Neuronal stem cell (in vitro differentiated cells): ENCODE data around the gene MEF2B.

ENCODE experiments used
- DNase-seq: peaks from one replicate; pipeline ENCODE4 v3.0.0-alpha.2; 2013; ENCODE audit warnings: low spot score
- H2AFZ ChIP-seq: one replicate; pipeline ENCODE4 v1.6.1; 2013; ENCODE audit warnings: mild to moderate bottlenecking, low read length, inconsistent platforms
- H2AK5ac ChIP-seq: 2 replicates; pipeline ENCODE4 v1.6.1; 2013; ENCODE audit warnings: low read depth, mild to moderate bottlenecking, inconsistent platforms, low read length, moderate library complexity, mixed read lengths
- H2BK120ac ChIP-seq: 2 replicates; pipeline ENCODE4 v1.6.1; 2013; ENCODE audit warnings: low read depth, mild to moderate bottlenecking, inconsistent platforms, low read length, moderate library complexity, mixed read lengths
- H2BK12ac ChIP-seq: one replicate; pipeline ENCODE4 v1.6.1; 2013; ENCODE audit warnings: low read length, inconsistent platforms
- H2BK15ac ChIP-seq: 2 replicates; pipeline ENCODE4 v1.6.1; 2013; ENCODE audit warnings: mild to moderate bottlenecking, low read length, inconsistent platforms, mixed read lengths
- H2BK5ac ChIP-seq: one replicate; pipeline ENCODE4 v1.6.1; 2013; ENCODE audit warnings: inconsistent platforms, mild to moderate bottlenecking, low read length, moderate library complexity
- H3K14ac ChIP-seq: one replicate; pipeline ENCODE4 v1.6.1; 2013; ENCODE audit warnings: low read length, inconsistent platforms
- H3K18ac ChIP-seq: 2 replicates; pipeline ENCODE4 v1.6.1; 2013; ENCODE audit warnings: low read length, inconsistent platforms
- H3K23ac ChIP-seq: 2 replicates; pipeline ENCODE4 v1.6.1; 2013; ENCODE audit warnings: low read depth, mild to moderate bottlenecking, mixed read lengths, low read length, inconsistent platforms; ENCODE audit not compliant: poor library complexity
- H3K27ac ChIP-seq: replicated peaks from 3 replicates; pipeline ENCODE4 v1.5.1; 2013; ENCODE audit warnings: low read length, inconsistent platforms
- H3K27me3 ChIP-seq, 3 experiments: 2 replicates each; pipeline ENCODE4 v1.6.1; 2013; ENCODE audit warnings: low read length in 3 of 3, mild to moderate bottlenecking in 2 of 3, inconsistent platforms in 1 of 3, low read depth in 1 of 3, mixed read lengths in 1 of 3, moderate library complexity in 1 of 3; ENCODE audit not compliant: control insufficient read depth in 3 of 3, insufficient read depth in 3 of 3
- H3K36me3 ChIP-seq, 2 donors: replicated peaks in 1 of 2; 2 replicates each; pipeline ENCODE4 v1.6.1; 2013; ENCODE audit warnings: low read length in 2 of 2; ENCODE audit not compliant: control insufficient read depth in 2 of 2, insufficient read depth in 2 of 2
- H3K4ac ChIP-seq: 2 replicates; pipeline ENCODE4 v1.6.1; 2013; ENCODE audit warnings: inconsistent platforms, mild to moderate bottlenecking, low read length, moderate library complexity
- H3K4me1 ChIP-seq, 2 donors: 1 replicate in 1 of 2; 2 replicates in 1 of 2; pipeline ENCODE4 v1.6.1; 2013; ENCODE audit warnings: low read length in 2 of 2, low read depth in 1 of 2; ENCODE audit not compliant: control insufficient read depth in 2 of 2, insufficient read depth in 1 of 2
- H3K4me2 ChIP-seq: one replicate; pipeline ENCODE4 v1.6.1; 2013; ENCODE audit warnings: mild to moderate bottlenecking, low read length, inconsistent platforms; ENCODE audit not compliant: insufficient read depth, poor library complexity, severe bottlenecking
- H3K4me3 ChIP-seq, 2 donors: 2 replicates each; pipeline ENCODE4 v1.5.1; 2013; ENCODE audit warnings: low read length in 2 of 2, mild to moderate bottlenecking in 2 of 2, inconsistent platforms in 1 of 2, moderate library complexity in 1 of 2
- H3K79me1 ChIP-seq: one replicate; pipeline ENCODE4 v1.6.1; 2013; ENCODE audit warnings: low read depth, mild to moderate bottlenecking, inconsistent platforms, low read length, moderate library complexity
- H3K9ac ChIP-seq: one replicate; pipeline ENCODE4 v1.6.1; 2013; ENCODE audit warnings: mild to moderate bottlenecking, low read depth, low read length, inconsistent platforms; ENCODE audit not compliant: poor library complexity
- H3K9me3 ChIP-seq, 2 donors: replicated peaks in 1 of 2; 2 replicates each; pipeline versions ENCODE3 to v1.6.1; 2013; ENCODE audit warnings: low read length in 2 of 2, mild to moderate bottlenecking in 2 of 2, inconsistent platforms in 1 of 2, low read depth in 1 of 2, mixed read lengths in 1 of 2, moderate library complexity in 1 of 2; ENCODE audit not compliant: control insufficient read depth in 2 of 2, insufficient read depth in 1 of 2
- H4K8ac ChIP-seq: one replicate; pipeline ENCODE4 v1.6.1; 2013; ENCODE audit warnings: low read depth, mild to moderate bottlenecking, inconsistent platforms, low read length, moderate library complexity
- H4K91ac ChIP-seq: one replicate; pipeline ENCODE4 v1.6.1; 2013; ENCODE audit warnings: low read length, low read depth, mild to moderate bottlenecking, inconsistent platforms; ENCODE audit not compliant: poor library complexity
- WGBS, 2 donors: extraction: QIAGEN DNeasy Blood & Tissue Kit; methylation state at CpG; one replicate each; pipeline ENCODE4 v1.1.7; 2013; ENCODE audit warnings: missing lambda C conversion rate in 2 of 2, mixed read lengths in 1 of 2; ENCODE audit not compliant: insufficient read length in 2 of 2, insufficient replicate concordance in 1 of 2; ENCODE audit errors: extremely low coverage in 2 of 2; 5-methylcytosine and 5-hydroxymethylcytosine counted together

MEF2B gene

GRCh38 chr19:19096641-19097627 lies 73.1 kb downstream of the MEF2B start:
- no peak overlapping the region for H3K4ac ChIP-seq
- no peak overlapping the region for H3K4me3 ChIP-seq
- H2AFZ ChIP-seq, result no peak overlapping the region
- H3K9ac ChIP-seq, result no peak overlapping the region
- H3K27me3 ChIP-seq, result no peaks in the 10 kb centered on the region
- H3K27ac ChIP-seq, result no peak overlapping the region
- H4K8ac ChIP-seq, result no peak overlapping the region
- no peaks in the 10 kb centered on the region for H3K36me3 ChIP-seq
- H3K79me1 ChIP-seq, result no peaks in the 10 kb centered on the region
- H2AK5ac ChIP-seq, result no peak overlapping the region
- no peaks in the 10 kb centered on the region for H3K9me3 ChIP-seq
- DNase-seq, result no peak
- peak overlapping the region; percentile 56 for H3K23ac ChIP-seq
- no CpG with 5 or more reads among the region's 24 CpGs for WGBS, 2 donors
- no peak overlapping the region for H4K91ac ChIP-seq
- H3K14ac ChIP-seq, result no peak overlapping the region
- H3K18ac ChIP-seq, result no peak overlapping the region
- H2BK5ac ChIP-seq, result no peak overlapping the region
- H2BK15ac ChIP-seq, result no peak overlapping the region
- peaks cover 0 to 3% of the 10 kb centered on the region in 2 donors for H3K4me1 ChIP-seq
- H2BK120ac ChIP-seq, result no peak overlapping the region
- H3K4me2 ChIP-seq, result no peak overlapping the region
- no peak overlapping the region for H2BK12ac ChIP-seq

GRCh38 chr19:19095691-19096090 lies 74.4 kb downstream of the MEF2B start:
- DNase-seq, result no peak
- Histone ChIP-seq H3K23ac (no peak overlapping the region), H2BK15ac (no peak overlapping the region), H3K4me3 (no peak overlapping the region), H2AK5ac (peak overlapping the region; percentile 73), H4K8ac (no peak overlapping the region), H3K18ac (peak overlapping the region; percentile 51), H3K36me3 (no peaks in the 10 kb centered on the region), H3K14ac (no peak overlapping the region), H4K91ac (no peak overlapping the region), H3K4ac (no peak overlapping the region), H2BK120ac (no peak overlapping the region), H3K4me2 (no peak overlapping the region), H2AFZ (no peak overlapping the region), H2BK12ac (no peak overlapping the region), H3K4me1 (no peaks in the 10 kb centered on the region), H2BK5ac (no peak overlapping the region), H3K27ac (no peak overlapping the region), H3K27me3 (no peaks in the 10 kb centered on the region), H3K9ac (peak overlapping the region; percentile 36), H3K9me3 (no peaks in the 10 kb centered on the region), H3K79me1 (no peaks in the 10 kb centered on the region)
- WGBS, 2 donors, result no CpG with 5 or more reads among the region's 11 CpGs
